ENCODE data around the gene ARSA. TPM values are rescaled to one million over a fixed set of nuclear protein-coding genes. Genes with fewer than 3 reads are reported as not detected.

ARSA gene
- total and polyA plus RNA-seq, 2 experiments from 2014 or later, result 8.1 to 8.2 TPM

- peaks cover 8% of the 10 kb centered on the region; the same call in 1 of the 2 replicates for H3F3A ChIP-seq (replicated peaks; ENCODE audit: low read depth)
- Mint-ChIP-seq H3K4me1 (peaks cover 28% of the 10 kb centered on the region), H3K4me3 (no peak overlapping the region), H3K27ac (no peak overlapping the region), H3K27me3 (ENCODE audit: insufficient read depth, low read depth, poor library complexity) (peaks cover 19% of the 10 kb centered on the region), H3K9me3 (no peaks in the 10 kb centered on the region), H3K36me3 (ENCODE audit: low read depth) (no peaks in the 10 kb centered on the region)
- TF ChIP-seq EZH2phosphoT487 (IDR thresholded peaks at IDR 0.05; ENCODE audit: unreplicated experiment) (no peak), EZH2 (IDR thresholded peaks at IDR 0.05; ENCODE audit: low read depth, unreplicated experiment) (no peak), ZNF331 (CRISPR knock-in tag; IDR thresholded peaks at IDR 0.05; ENCODE audit: low read depth) (no peak), ZNF462 (CRISPR knock-in tag; IDR thresholded peaks at IDR 0.05) (no peak), ETS1 (IDR thresholded peaks at IDR 0.05) (no peak), POLR2AphosphoS5 (IDR thresholded peaks at IDR 0.05; ENCODE audit: low read depth) (no peak), CTCF (conservative IDR thresholded peaks at IDR 0.05; ENCODE audit: low read depth in 2 of 2) (no peak), NANOG (IDR thresholded peaks at IDR 0.05; ENCODE audit: borderline replicate concordance) (no peak)
- H3K4me3 ChIP-seq, result no peak overlapping the region
- H3K4me2 ChIP-seq, result no peak overlapping the region
- no peaks in the 10 kb centered on the region for H3K36me3 ChIP-seq (ENCODE audit: insufficient read depth)
- H2AFZ ChIP-seq, result no peak overlapping the region
- H3K27me3 ChIP-seq (ENCODE audit: insufficient read depth), result peaks cover 16% of the 10 kb centered on the region
- no peak overlapping the region for H3K27ac ChIP-seq (ENCODE audit: low read depth)
- H3K9me2 ChIP-seq (ENCODE audit: insufficient read depth), result no peaks in the 10 kb centered on the region
- no peak for DNase-seq (ENCODE audit: low spot score)
- no peak for ATAC-seq
- H3K4me1 ChIP-seq (ENCODE audit: insufficient read depth), result peaks cover 9% of the 10 kb centered on the region
- no peaks in the 10 kb centered on the region for H4K20me1 ChIP-seq (replicated peaks; ENCODE audit: insufficient read depth)
- H3K79me2 ChIP-seq (replicated peaks; ENCODE audit: insufficient read depth), result no peaks in the 10 kb centered on the region
Measured at GRCh38 chr22:50624347-50625130, 3.4 kb downstream of the ARSA start.

Data from GM23338 (cell line).